B cell (primary cell): Measurements from ENCODE around the gene METRNL. TPM values are rescaled to one million over a fixed set of nuclear protein-coding genes. Genes with fewer than 3 reads are reported as not detected.

Experiments
- ATAC-seq: fragments of 200-7000 bp; cut with Tn5 transposase; one replicate; pipeline ENCODE4 v1.10.0; 2021; ENCODE audit warnings: low read depth, mild to moderate bottlenecking, moderate number of reproducible peaks, moderate library complexity
- CTCF ChIA-PET: fragments of 350-600 bp; sonication (Branson Sonifier 250); formaldehyde crosslinking; loops from one replicate; lab custom pipeline; 2021; ENCODE audit warnings: antibody characterized with exemption, inconsistent platforms; lab: Charles Lee
- POLR2A ChIA-PET: fragments of 350-600 bp; sonication (Branson Sonifier 250); formaldehyde crosslinking; loops from one replicate; lab custom pipeline; 2021; ENCODE audit warnings: antibody characterized with exemption; lab: Charles Lee
- DNase-seq: peaks from one replicate; pipeline ENCODE4 v3.0.0; 2013
- H2AFZ ChIP-seq: 2 replicates; pipeline ENCODE4 v1.6.1; 2012; ENCODE audit warnings: mild to moderate bottlenecking, low read depth, low read length; ENCODE audit not compliant: insufficient read depth, poor library complexity, severe bottlenecking
- H3K27ac ChIP-seq, 2 donors: 1 replicate in 1 of 2; 2 replicates in 1 of 2; pipeline ENCODE4 v1.5.1; 2012 to 2013; ENCODE audit warnings: low read length in 2 of 2, mild to moderate bottlenecking in 2 of 2, moderate library complexity in 1 of 2
- H3K27me3 ChIP-seq, 4 experiments: fragments of 200-600 bp in 1 of 4; sonication (generic) in 1 of 4; replicated peaks in 1 of 4; 1 replicate in 2 of 4; 2 replicates in 2 of 4; pipeline versions ENCODE4 v1.6.1 to v1.7.0; 2013 to 2016; ENCODE audit warnings: low read length in 3 of 4, mild to moderate bottlenecking in 2 of 4, mixed read lengths in 1 of 4, moderate library complexity in 1 of 4; ENCODE audit not compliant: insufficient read depth in 4 of 4, control insufficient read depth in 3 of 4; ENCODE audit errors: control extremely low read depth in 1 of 4
- H3K36me3 ChIP-seq, 2 experiments: replicated peaks in 1 of 2; 1 replicate in 1 of 2; 2 replicates in 1 of 2; pipeline versions ENCODE4 v1.6.1 to v1.7.1; 2013; ENCODE audit warnings: low read length in 1 of 2; ENCODE audit not compliant: insufficient read depth in 2 of 2, control insufficient read depth in 1 of 2; ENCODE audit errors: control extremely low read depth in 1 of 2, extremely low read depth in 1 of 2
- H3K4me1 ChIP-seq, 2 donors: fragments of 200-600 bp in 1 of 2; sonication (generic) in 1 of 2; 1 replicate in 1 of 2; 2 replicates in 1 of 2; pipeline versions ENCODE4 v1.5.1 to v1.6.1; 2013 to 2017; ENCODE audit warnings: low read length in 2 of 2; ENCODE audit not compliant: control insufficient read depth in 2 of 2, insufficient read depth in 2 of 2
- H3K4me2 ChIP-seq: replicated peaks from 2 replicates; pipeline ENCODE3; 2012; ENCODE audit warnings: mild to moderate bottlenecking, low read depth, low read length; ENCODE audit not compliant: poor library complexity, severe bottlenecking
- H3K4me3 ChIP-seq, 5 experiments: fragments of 200-600 bp in 1 of 5; sonication (generic) in 1 of 5; 1 replicate in 3 of 5; 2 replicates in 2 of 5; pipeline versions ENCODE4 v1.5.1 to v1.7.0; 2011 to 2016; ENCODE audit warnings: low read length in 4 of 5, mild to moderate bottlenecking in 4 of 5, low read depth in 2 of 5, control low read depth in 1 of 5, moderate library complexity in 1 of 5; ENCODE audit not compliant: insufficient read depth in 1 of 5; ENCODE audit errors: control extremely low read depth in 1 of 5, extremely low read depth in 1 of 5
- H3K79me2 ChIP-seq: fragments of 200-600 bp; sonication (generic); one replicate; pipeline ENCODE4 v1.6.0; 2016; ENCODE audit warnings: low read length; ENCODE audit not compliant: control insufficient read depth, insufficient read depth
- H3K9ac ChIP-seq: fragments of 200-600 bp; sonication (generic); 2 replicates; pipeline ENCODE4 v1.6.1; 2017; ENCODE audit warnings: mild to moderate bottlenecking, low read length, moderate library complexity
- H3K9me3 ChIP-seq, 3 donors: one replicate each; pipeline versions ENCODE4 v1.6.1 to v1.7.1; 2013; ENCODE audit warnings: low read length in 2 of 3; ENCODE audit not compliant: control insufficient read depth in 2 of 3, insufficient read depth in 1 of 3; ENCODE audit errors: control extremely low read depth in 1 of 3
- H4K20me1 ChIP-seq: 2 replicates; pipeline ENCODE4 v1.6.0; 2012; ENCODE audit warnings: mild to moderate bottlenecking, low read length; ENCODE audit not compliant: insufficient read depth, control insufficient read depth, poor library complexity, severe bottlenecking
- H3K27ac Mint-ChIP-seq: one replicate; pipeline ENCODE4 v1.8.0; 2021; ENCODE audit warnings: mixed read lengths
- H3K27me3 Mint-ChIP-seq: one replicate; pipeline ENCODE4 v1.8.0; 2021; ENCODE audit warnings: mixed read lengths
- H3K4me1 Mint-ChIP-seq: one replicate; pipeline ENCODE4 v1.8.0; 2021; ENCODE audit warnings: mixed read lengths
- H3K4me3 Mint-ChIP-seq: one replicate; pipeline ENCODE4 v1.8.0; 2021; ENCODE audit warnings: mixed read lengths
- H3K9me3 Mint-ChIP-seq: one replicate; pipeline ENCODE4 v1.8.0; 2022; ENCODE audit warnings: mixed read lengths; ENCODE audit not compliant: insufficient read depth
- CTCF ChIP-seq: fragments of 200-600 bp; IDR thresholded peaks from one replicate; pipeline ENCODE4 v1.8.0; 2022; ENCODE audit warnings: antibody characterized with exemption, mild to moderate bottlenecking
- EZH2 ChIP-seq: IDR thresholded peaks from 2 replicates; pipeline ENCODE4 v1.6.1; 2012; ENCODE audit warnings: borderline replicate concordance, low read depth, mild to moderate bottlenecking, moderate library complexity, low read length; ENCODE audit not compliant: insufficient read depth, poor library complexity, severe bottlenecking
- WGBS: methylation state at CpG from one replicate; pipeline ENCODE4 v1.1.5; 2013; ENCODE audit warnings: missing lambda C conversion rate; ENCODE audit not compliant: insufficient coverage; 5-methylcytosine and 5-hydroxymethylcytosine counted together
- intact Hi-C: fragments of 100-400 bp; cut with micrococcal nuclease; formaldehyde crosslinking; loops from one replicate; pipeline ENCODE4 v1.10.0; 2022
- polyA plus RNA-seq: library from polyadenylated mRNA; depleted of rRNA; stranded (reverse); fragments of >200 nt; gene quantifications from 2 replicates; pipeline ENCODE4 v1.2.3, GENCODE V29; 2012
- total RNA-seq, 2 donors: library from RNA; stranded (reverse); fragments of 120-200 nt in 1 of 2; gene quantifications; 1 replicate in 1 of 2; 2 replicates in 1 of 2; pipeline versions ENCODE4 v1.2.3 to v1.2.4, GENCODE V29; 2013 to 2022

The METRNL gene
- total and polyA plus RNA-seq, 2 donors (not counting 1 experiment from before 2014, with no cell fraction given), result 11.8 to 18.4 TPM

GRCh38 chr17:83055911-83056582 lies 23.4 kb upstream of the METRNL start:
- no peak overlapping the region for H3K4me3 ChIP-seq
- H2AFZ ChIP-seq, result no peak overlapping the region
- no peak for ATAC-seq
- intact Hi-C loops, result no loop called here
- no peak for DNase-seq
- Mint-ChIP-seq H3K27me3 (peaks cover 4% of the 10 kb centered on the region), H3K27ac (no peak overlapping the region), H3K4me1 (peaks cover 10% of the 10 kb centered on the region), H3K4me3 (no peak overlapping the region), H3K9me3 (no peaks in the 10 kb centered on the region)
- POLR2A ChIA-PET, result no interaction called here
- CTCF ChIA-PET, result no interaction called here
- 90% methylated on average over 15 of the region's 16 CpGs for WGBS
- H3K9me3 ChIP-seq, result no peaks in the 10 kb centered on the region
- H4K20me1 ChIP-seq, result no peaks in the 10 kb centered on the region
- no peak overlapping the region for H3K4me2 ChIP-seq
- H3K27ac ChIP-seq, result no peak overlapping the region
- peaks cover 3 to 16% of the 10 kb centered on the region in 2 donors for H3K4me1 ChIP-seq
- TF ChIP-seq CTCF (no peak), EZH2 (no peak)
- H3K79me2 ChIP-seq, result no peaks in the 10 kb centered on the region
- H3K9ac ChIP-seq, result no peak overlapping the region
- no peaks in the 10 kb centered on the region for H3K36me3 ChIP-seq
- no peaks in the 10 kb centered on the region for H3K27me3 ChIP-seq

- Histone ChIP-seq H3K9me3 (no peaks in the 10 kb centered on the region), H3K9ac (no peak overlapping the region), H3K4me3 (no peak overlapping the region), H3K27me3 (no peaks in the 10 kb centered on the region), H3K4me1 (peaks cover 3 to 16% of the 10 kb centered on the region in 2 donors), H3K4me2 (no peak overlapping the region), H3K27ac (no peak overlapping the region), H3K36me3 (no peaks in the 10 kb centered on the region), H3K79me2 (no peaks in the 10 kb centered on the region), H4K20me1 (no peaks in the 10 kb centered on the region), H2AFZ (no peak overlapping the region)
- no peaks in the 10 kb centered on the region for H3K9me3 Mint-ChIP-seq
- peaks cover 10% of the 10 kb centered on the region for H3K4me1 Mint-ChIP-seq
- WGBS, result 90% methylated on average over 30 of the region's 30 CpGs
- TF ChIP-seq EZH2, result no peak
- TF ChIP-seq CTCF, result no peak
- peaks cover 9% of the 10 kb centered on the region for H3K27me3 Mint-ChIP-seq
- H3K27ac Mint-ChIP-seq, result no peak overlapping the region
- DNase-seq, result no peak
- intact Hi-C loops, result no loop called here
- ATAC-seq, result no peak
- POLR2A ChIA-PET, result no interaction called here
- CTCF ChIA-PET, result no interaction called here
- no peak overlapping the region for H3K4me3 Mint-ChIP-seq
These were observed 22.6 kb upstream of the METRNL start for GRCh38 chr17:83056583-83057396.
